DMS153 (cell line): Measurements from ENCODE around the gene NFYC.

ENCODE experiments used
- DNase-seq: peaks from one replicate; lab custom pipeline; 2025; lab: John Stamatoyannopoulos, UW

Gene NFYC

DNA sequence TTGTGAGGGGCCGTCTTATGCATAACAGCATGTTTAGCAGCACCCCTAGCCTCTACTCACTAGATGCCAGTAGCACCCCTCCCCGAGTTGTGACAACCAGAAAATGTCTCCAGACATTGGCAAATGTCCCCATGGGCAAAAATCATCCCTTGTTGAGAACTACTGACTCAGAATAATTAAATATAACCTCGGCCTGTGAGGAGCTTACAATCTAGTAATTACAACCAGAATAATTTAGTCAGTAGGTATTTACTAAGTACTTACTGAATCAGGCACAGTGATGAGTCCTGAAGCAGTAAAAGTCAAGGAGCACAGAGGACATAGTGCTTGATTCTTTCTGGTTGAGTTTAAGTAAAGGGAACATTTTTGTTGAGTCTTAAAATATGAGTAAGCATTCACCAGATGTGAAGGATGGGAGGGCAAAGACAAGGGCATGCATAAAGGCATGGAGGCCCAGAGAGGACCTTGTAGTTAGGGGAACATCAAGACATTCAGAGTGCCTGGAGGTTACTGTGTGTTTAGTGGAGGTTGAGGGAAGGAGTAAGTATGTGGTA, 48.0 kb downstream of the NFYC start:
- DNase-seq, result no peak

DNA sequence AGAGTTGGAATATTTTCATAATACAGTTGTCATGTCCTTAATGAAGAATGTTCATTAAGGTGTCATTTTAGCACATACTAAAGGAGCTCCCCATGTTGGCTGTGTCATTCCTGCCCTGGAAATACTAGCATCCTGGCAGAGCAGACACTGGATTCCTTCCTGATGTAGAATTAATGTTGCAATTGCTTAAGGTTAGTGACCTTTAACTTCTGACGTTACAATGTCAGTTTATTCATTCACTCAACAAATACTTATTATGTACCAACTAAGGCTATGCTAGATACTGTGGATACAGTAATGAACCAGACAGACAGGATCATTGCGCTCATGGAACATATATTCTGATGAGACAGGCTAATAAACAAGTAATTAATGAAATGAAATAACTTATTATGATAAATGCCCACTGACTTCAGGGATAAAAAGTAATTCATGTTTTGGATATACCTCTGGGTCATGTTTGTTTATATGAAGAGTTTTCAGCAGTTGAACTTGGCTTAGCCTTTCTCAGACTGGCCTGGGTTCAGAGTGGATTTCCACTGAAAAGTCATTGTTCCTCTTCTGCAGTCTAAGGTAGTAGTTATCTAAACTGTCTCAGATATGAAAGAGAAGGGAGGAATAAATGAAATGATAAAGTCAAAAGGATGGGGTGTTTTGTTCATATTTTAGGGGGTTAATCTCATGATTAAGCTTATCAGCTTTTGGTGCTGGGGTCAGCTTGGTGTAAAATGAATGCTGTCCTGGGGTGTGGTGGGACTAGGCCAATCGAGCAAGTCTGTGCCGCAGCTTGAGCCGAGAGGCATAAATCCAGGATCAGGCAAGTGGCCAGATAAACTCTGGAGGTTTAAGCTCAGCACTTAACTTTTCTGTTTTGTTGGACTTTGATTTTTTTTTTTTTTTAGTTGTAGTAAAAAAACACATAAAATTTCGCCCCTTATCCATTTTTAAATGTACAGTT, 48.8 kb downstream of the NFYC start:
- DNase-seq, result no peak

DNA sequence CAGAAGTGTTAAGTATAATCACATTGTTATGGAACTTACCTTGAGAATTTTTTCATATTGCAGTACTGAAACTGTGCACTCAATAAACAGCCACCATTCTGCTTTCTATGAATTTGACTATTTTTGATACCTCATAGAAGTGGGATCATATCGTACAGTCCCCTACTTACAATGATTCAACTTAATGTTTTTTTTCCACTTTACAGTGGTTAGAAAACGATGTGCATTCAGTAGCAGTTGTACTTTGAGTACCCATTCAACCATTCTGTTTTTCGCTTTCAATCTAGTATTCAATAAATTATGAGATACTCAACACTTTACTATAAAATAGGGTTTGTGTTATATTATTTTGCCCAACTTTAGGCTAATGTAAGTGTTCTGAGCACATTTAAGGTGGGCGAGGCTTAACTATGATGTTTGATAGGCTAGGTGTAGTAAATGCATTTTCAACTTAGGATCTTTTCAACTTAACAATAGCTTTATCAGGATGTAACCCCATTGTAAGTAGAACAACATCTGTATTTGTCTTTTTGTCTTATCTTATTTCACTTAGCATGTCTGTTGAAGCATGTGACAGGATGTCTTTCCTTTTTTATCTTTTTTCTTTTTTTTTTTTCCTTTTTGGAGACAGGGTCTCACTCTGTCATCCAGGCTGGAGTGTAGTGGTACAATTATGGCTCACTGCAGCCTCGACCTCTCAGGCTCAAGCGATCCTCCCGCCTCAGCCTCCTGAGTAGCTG, 49.7 kb downstream of the NFYC start:
- no peak for DNase-seq

DNA sequence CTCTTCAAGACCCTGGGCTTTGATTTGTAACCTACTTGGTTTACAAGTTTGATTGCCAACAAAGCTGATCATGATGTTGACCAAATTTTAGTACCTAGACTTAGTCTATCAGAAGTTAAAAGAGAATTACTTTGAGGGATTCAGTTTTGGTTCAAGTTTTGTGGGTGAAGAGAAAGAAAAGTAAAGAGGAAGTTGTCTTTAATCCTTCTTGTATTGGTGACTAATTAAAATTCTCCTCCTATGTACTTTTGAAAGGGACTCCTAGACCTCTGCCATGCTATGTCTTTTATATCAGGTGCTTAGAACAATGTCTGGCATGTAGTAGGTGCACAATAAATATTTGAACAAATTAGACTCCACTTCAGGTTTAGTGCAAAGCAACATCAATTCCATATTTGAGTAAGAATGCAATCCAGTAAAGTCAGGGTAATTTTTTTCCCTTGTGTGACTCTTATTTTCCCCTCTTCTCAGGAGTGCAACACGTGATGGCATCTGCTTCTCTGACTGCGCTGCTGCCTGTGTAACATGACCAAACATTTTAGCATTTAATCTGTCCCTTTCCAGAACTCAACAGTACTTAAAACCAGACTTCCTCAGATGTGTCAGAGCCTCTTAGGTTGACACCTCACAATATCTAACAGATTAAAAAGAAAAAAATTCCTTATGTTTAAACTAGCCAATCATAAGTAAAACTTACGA, 51.0 kb downstream of the NFYC start:
- no peak for DNase-seq

DNA sequence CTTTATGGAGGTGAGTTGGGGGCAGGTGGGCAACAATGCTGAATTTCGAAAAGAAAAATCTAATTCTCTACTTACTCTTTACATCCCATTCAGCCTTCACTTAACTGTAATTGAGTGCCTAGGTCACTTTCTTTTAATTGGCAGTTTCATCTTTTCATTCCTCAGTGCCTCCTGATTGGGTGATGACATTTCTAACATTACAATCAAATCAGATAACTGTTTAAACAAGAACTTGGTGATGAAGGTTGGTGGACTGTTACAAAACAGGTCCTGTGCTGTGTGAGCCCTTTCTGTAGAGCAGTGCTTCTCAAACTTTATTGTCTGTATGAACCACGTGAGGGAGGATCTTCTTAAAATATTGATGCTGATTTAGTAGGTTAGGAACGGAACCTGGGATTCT, 51.9 kb downstream of the NFYC start:
- no peak for DNase-seq

DNA sequence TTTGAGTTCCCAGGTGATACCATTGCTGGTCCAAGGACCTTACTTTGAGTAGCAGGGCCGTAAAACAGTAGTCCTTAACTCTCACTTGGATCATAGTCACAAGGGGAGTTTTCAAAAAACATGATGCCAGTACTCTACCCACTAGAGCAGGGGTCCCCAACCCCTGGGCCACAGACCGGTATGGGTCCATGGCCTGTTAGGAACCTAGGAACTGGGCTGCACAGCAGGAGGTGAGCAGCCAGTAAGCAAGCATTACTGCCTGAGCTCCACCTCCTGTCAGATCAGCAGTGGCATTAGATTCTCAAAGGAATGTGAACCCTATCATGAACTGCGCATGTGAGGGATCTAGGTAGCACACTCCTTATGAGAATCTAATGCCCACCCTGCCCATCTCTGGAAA, 52.4 kb downstream of the NFYC start:
- DNase-seq, result no peak

DNA sequence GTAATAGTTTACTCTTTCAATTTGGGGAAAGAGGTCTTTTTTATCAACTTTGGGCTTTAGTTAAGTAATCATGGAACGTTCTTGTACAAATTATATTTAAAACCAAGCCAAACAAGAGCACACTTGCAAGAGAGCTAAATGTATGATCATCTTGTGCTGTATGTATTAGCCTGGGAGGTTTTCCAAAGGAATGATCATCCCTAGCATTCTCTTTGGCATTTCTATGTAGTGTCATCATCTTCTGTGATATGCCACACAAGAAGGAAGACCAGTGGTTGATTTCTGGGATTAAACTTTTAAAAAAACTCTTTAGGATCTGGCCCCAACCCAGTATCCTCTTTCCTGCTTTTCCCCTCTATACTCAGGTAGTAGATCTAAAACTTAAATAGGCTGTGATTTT, 53.7 kb downstream of the NFYC start:
- DNase-seq, result no peak

DNA sequence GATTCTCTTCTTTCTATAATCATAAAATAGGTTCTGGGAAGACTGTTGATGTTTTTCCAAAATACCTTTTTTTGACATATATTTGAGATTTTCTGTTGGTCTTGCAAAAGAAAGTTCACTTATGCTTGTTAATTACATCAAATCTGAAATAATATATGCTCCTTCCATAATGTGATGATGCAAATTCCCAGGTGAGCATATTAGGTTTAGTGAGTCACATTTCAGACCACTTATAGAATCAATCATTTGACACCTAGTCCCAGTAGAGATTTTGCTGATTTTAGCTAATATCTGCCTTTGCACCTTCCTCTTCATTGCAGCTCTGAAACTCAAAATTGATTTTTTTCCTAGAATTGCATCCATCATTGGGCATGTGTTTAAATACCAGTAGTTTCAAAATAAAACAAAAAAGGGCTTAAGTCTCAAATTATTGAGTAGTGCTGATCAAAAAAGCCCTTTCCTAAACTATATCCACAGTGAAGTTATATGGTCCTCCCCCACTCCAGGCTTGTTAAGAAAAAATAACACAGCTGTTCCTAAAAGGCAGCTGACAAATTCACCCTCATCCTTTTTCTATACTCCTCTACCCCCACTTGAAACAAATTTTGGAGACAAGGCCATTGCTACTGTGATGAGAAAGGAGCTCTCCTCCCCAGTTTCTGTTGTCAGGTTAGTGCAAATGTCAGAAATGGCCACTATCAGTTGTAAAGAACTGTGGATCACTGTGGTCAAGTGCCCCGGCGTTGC, 55.0 kb downstream of the NFYC start:
- no peak for DNase-seq

DNA sequence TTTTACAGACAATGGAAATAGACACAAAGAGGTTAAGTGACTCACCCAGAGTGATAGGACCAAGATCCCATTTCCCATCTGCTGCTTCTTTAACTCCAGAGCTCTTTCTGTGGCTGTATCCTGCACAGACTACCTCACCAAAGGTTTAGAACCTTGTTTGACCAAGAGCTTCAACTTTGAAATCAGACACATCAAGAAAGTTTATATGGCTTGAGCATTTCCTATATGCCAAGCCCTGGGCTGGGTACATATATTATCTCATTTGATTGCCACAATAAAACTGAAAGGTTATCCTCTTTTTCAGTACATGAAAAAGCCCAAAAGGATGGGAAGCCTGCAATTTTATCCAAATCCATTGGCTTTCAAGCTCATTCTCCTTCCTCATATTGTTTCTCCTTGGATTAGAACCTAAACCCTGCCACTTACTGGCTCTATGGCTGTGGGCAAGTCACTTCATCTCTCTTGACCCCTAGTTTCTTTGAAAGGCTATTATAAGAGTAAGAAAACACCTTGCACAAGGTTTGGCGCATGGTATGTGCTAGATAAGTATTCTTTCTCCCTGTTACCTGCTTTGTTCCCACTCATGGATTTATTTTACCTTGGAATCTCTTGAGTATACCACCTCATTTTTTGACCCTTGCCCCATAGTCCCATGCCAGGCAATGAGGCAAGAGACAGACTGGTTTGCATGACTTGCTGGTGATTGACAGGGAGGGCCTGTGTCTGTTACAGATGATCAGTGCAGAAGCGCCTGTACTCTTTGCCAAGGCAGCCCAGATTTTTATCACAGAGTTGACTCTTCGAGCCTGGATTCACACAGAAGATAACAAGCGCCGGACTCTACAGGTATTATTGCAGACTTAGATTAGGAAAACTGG, 57.6 kb downstream of the NFYC start:
- DNase-seq, result no peak

DNA sequence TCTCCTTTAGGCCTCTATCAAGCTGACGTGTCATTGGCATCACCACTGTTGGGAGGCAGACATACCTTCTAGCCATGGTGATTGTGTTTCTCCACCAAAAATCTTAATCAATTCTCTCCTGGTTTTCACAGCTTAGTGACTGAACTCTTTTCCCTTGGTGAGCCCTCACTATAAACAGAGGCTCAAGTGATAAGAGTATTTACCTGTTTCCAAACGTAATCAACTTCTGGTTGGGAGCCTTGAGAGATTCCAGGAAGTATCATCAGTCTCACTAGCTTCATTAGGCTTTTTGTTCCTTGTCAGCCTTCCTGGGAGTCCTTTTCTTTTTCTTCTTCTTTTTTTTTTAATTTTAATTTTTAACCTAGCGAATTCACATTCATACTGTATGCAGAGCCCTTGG, 58.3 kb downstream of the NFYC start:
- DNase-seq, result no peak

DNA sequence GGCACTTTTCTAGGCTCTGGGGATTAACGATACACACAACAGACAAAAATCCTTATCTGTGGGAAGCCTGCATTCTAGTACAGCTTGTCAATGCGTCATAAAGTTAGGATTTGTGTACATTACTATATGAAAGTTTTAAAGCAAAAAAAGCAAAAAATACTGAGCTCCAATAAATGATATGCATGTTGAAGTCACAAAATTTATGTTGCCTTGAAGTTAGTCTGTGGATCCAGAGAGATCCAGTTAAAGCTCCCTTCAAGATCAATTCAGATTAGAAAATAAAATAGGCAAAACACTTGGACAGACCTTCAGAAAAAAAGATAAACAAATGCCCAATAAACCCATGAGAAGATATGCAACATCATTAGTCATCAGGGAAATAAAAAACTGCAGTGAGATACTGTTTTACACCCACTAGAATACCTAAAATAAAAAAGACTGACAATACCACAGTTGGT, 59.0 kb downstream of the NFYC start:
- no peak for DNase-seq

DNA sequence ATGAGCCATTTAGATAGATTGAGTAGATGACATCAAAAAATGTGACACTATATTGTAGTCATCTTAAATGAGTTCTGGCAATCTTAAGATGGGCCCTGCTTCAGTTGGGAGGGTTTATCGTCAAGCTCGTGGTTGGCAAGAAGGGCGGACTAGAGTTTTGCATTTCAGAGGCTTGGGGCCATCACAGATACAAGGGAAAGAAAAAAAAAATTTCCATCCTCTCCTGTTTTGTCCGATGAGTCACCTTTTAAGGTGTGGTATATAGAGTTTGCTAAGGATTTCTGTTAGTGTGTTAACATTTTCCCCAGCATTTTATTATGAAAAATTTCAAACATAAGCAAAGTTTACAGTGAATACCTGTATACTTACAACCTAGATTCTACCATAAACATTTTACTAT, 60.3 kb downstream of the NFYC start:
- DNase-seq, result no peak

DNA sequence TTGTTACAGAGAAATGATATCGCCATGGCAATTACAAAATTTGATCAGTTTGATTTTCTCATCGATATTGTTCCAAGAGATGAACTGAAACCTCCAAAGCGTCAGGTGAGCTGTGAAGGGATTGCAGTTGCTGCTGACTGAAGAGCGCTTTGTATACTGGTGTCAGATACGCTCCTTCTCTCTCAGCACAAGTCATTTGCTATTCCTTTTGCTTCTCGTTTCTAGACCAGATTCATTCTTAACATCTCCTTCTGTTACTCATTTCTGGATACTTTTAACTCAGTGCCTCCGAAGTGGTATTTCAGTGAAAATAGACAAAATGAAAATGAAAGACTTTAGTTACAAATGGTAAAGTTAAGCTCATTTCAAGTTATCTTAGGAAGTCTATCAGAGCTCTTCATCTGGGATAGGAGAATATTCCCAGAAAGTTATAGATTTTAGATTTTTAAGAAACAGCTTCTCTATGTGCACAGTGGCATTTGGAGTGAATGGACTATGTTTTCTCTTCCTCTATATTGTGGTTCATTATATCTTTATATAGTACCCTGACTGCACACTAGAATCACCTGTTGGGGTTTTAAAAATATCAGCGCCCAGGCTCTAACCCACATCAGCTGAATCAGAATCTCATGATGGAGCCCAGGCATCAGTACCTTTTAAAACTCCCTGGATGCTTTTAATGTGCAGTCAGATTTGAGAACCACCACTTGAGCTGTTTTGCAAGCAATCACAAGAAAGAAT, 61.8 kb downstream of the NFYC start:
- no peak for DNase-seq

DNA sequence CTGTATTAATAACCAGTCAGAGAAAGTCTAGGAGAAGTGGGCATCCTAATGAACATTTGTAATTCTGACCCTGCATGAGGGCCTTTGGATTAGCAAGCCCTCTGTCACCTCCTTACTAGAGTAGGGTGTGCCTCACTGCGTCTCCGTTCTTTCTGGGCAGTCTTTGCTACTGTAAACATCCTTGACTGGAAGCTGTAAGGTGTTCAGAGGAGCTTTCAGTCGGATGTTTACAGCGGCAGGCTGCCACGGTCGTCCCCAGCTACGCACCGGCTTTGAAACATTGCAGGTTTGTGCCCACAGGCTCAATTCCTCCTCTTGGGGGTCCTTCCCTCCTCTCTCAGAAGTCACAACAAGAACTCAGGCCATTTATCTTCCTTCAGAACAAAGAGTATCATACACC, 62.7 kb downstream of the NFYC start:
- DNase-seq, result no peak

DNA sequence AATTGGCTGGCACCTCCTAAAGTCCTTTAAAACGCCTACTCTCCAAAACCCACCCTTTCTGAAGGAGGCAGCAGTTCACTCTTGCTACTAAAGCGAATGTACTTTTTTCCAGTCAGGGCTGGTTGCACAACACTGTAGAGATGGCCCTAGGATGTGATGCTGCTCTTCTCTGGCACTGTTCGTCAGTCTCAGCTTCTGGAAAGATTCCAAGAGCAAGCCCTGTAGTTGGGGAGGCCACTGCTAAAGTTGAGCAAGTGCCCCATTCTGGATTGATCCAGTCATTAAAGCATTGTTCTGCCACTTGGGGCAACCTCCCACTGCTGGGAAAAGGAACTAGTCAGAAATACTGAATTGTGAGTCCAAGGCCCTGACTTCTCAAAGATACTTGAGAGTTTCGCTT, 63.6 kb downstream of the NFYC start:
- no peak for DNase-seq

DNA sequence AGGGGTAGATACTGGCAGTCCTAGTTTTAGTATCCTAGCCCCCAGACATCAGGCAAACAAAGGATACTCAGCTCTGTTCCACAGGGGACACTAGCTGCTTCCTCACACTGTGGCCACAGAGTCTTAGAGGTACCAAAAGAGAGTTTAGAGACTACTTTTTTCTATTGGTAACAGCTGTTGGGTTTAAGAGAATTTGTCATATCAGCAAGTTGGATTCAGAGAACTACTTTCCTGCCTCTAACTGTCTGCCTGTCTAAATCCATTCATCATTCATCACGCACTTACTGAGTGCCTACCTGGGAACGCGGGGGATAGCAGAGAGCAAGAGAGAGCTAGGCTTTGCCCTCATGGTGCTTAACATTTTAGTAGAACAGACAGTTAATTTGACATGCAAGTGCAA, 65.0 kb downstream of the NFYC start:
- no peak for DNase-seq

DNA sequence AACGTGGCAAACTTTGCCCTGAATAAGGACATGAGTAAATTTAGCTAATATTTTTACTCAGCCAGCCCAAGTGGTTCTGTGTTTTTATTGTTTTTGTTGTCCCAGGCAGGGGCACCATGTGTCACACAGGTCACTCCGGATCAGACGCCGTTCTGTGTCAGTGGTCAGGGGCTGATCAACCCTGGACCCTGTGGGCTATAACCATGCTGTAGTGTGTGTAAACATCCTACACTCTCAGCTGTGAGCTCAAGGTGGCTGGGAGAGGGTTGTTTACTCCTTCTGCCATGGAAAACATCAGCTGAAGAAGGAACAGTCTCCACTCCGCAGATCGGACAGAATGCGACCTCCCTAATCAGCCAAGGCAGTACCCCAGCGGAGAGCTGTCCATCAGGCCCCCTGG, 65.6 kb downstream of the NFYC start:
- DNase-seq, result no peak

DNA sequence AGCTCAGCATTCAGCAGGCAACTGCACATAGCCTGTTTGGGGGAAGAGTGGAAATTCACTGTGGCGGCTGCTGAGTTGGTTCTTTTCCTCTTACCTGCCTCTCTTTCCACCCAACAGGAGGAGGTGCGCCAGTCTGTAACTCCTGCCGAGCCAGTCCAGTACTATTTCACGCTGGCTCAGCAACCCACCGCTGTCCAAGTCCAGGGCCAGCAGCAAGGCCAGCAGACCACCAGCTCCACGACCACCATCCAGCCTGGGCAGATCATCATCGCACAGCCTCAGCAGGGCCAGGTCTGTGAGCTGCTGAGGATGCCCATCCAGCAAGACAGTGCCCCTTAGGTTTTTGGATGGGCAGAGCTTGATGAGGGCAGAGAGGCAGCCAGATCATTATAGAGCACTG, 66.5 kb downstream of the NFYC start:
- DNase-seq, result no peak

DNA sequence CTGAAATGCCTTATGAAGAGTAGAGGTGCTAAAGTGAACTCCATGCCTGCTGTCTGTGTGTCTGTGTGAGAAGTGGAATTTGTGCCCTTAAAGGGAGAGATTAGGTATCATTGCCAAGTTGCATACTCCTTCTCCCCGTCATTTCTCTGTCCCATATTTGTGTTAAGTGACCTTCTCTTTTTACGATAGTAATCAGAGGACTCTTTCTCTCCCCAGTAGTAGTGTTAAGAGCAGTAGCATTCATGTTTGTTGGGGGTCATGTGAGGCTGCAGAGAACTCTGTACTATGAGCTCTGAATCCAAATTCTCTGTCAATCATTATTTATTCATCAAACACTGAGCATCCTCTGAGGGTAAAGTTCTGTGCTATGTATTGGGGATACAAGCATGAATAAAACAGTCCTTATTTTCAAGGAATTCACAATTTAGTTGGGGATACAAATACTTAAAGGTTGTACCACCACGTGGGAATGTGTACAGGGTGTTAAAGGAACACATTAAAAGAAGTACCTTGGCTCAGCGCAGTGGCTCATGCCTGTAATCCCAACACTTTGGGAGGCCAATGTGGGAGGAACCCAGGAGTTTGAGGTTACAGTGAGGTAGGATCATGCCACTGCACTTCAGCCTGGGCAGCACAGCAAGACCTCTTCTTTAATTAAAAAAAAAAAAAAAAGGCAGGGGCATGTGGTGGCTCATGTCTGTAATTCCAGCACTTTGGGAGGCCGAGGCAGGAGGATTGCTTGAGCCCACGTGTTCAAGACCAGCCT, 67.3 kb downstream of the NFYC start:
- no peak for DNase-seq
